GM18520 (cell line): ENCODE data around the gene ARGLU1.

Experiments
- ATAC-seq: cut with Tn5 transposase; IDR thresholded peaks from one replicate; pipeline ENCODE4 v1.9.1; 2021; ENCODE audit not compliant: unreplicated experiment

ARGLU1 gene

GRCh38 chr13:106548064-106548696, 19.8 kb downstream of the ARGLU1 start:
- ATAC-seq = no peak

- ATAC-seq = no peak
Measured at GRCh38 chr13:106541826-106542225, 26.1 kb downstream of the ARGLU1 start.

DNA sequence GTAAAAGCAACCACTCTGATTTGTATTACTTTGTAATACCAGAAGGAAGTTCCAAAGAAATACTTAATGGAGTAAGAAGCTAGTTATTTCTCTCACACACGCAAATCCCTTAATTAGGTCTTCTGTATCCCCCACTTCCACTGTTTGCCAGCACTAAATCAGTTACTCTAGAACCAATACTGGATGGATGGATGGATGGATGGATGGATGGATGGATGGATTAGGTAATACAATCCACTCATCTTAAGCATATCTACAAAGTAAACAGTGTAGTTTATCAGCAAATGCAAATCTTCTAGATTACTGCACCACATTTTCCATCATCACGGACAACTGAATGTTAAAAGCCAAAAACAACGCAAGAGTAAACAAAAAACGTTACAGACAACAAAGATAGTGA, 27.3 kb downstream of the ARGLU1 start:
- ATAC-seq = no peak

DNA sequence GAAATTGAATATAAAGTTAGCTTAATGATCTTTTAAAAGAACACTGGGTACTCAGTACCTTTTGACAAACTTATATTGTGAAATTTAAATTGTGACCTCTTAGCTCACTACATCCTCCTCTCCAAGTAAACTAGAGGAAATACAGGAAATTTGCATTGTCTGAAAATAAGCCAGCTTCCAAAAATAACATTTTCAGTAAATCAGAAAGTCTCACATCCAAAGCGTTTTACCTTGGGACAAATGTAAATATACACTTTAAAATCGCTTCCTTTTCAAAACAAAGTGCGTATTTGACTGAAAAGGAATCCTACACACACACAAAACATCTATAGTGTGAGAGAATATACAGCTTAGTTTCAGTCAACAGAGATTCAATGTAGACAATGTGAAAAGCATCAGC, 30.4 kb downstream of the ARGLU1 start:
- no peak for ATAC-seq

GRCh38 chr13:106536244-106537034, 31.5 kb downstream of the ARGLU1 start:
- peak; percentile 18 for ATAC-seq

DNA sequence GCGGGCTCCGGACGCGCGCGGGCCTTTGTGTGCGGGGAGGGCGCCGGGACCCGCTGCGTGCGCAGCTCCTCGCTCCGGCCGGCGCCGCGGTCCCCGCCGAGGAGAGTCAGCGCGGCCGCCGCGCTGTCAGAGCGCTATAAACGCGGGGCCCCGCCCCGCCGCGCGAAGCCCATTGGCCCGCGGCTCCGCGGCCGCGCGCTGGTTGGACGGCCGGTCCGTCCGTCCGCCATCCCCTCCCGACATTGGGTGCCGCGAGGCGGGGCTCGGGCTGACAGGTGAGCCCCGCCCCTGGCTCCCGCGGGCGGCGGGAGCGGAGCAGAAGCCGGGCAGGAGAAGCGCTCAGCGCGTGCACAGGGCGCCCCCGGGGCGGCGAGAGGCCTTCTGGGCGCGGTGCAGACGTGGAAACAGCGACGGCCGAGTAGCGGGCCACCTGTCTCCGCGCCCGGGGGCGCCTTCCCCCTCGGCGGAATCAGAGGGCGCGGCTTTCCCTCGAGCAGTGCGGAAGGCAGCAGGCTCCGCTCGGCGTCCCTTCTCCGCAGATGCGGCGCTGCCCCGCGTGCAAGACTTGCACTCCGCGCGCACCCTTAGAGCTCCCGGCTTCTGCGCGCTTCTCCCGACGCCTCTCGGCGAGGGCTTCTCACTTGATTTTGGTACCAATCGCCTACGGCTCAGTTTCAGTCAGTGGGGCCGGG, 32.2 kb downstream of the ARGLU1 start, which contains the start of gene EFNB2:
Gene EFNB2 (minus strand): TSS at position 111 of the 692 bp plus-strand sequence. CDS start 698 bp downstream, outside the sequence.
- ATAC-seq = peak; percentile 96

DNA sequence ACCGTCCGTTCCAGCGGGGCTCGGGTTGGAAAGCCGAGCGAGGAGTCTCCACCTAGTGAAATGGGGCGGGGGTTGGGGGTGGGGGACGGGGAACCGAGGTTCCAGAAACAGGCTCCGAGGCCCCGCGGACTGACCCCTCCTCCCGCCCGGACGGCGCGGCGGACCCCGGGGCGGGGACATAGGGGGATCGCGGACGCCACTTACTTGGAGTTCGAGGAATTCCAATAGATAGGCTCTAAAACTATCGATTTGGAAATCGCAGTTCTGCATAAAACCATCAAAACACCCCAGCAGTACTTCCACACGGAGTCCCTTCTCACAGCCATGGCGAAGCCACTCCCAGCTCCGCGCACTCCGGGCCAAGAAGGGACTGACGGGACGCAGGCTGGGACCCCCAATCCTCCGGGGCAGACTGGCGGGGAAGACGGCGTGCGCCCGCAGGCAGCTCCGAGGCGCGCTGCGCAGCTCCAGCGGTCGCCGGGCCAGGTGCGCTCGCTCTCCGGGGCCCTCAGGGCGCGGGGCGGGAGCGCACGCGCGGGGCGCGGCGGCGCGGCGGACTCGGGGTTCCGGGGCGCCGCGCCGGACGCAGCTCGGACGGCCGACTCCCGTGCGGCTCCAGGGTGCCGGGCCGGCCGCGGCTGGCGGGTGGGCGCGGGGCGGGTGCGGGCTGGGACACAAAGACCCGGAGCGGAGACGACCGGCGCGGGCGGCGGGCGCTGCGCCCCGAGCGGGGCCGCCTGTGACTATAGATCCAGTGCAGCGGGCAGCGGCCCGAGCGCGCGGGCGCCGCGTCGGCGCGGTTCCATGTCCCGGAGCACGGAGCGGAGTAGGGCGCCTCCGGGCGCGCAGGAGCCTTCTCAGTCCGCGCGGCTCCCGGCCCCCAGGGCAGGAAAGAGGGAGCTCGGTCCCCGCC, 33.0 kb downstream of the ARGLU1 start:
- peak; percentile 19 for ATAC-seq

GRCh38 chr13:106533943-106534638, 33.8 kb downstream of the ARGLU1 start:
- ATAC-seq = no peak

DNA sequence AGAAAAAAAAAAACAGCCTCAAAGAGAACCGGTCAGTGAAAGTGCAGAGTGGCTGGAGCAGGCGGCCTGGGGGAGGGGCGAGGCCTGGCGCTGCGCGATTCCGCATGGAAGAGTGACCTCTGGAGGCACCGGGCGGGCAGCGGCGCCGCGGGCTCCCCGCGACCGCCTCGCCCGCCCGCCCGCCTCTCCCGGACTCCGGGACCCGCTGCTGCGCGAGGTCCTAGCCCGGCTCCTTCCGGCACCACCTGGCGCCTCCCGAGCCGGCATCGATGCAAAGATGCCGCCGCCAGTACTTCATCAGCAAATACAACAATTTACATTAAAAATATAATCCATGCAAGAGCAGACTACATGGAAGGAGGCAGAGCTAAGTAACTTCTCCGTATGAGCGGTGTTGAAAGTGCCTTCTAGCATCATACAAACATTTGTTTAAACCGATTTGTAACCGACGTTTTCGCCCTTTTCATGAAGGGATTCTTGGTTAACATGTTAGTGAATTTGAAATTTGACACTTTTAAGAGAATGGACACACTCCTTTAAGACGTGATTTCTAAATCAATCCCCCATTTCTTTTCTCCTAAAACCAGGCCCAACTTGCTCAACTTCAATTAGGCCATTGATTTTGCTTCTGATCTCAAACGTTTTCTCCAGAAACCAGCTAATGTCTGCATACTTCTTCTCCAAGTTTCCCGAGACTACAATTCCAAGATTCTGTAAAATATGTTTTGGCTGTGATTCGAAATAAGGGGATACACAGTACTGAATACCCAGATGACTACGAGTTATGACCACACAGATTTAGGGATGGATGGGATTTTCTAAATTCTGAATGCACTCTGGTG, 34.6 kb downstream of the ARGLU1 start:
- no peak for ATAC-seq

- no peak for ATAC-seq
Measured at GRCh38 chr13:106532111-106532929, 35.6 kb downstream of the ARGLU1 start.

- ATAC-seq = no peak
Measured at GRCh38 chr13:106530980-106531481, 36.9 kb downstream of the ARGLU1 start.

- ATAC-seq = no peak
Measured at GRCh38 chr13:106530171-106530851, 37.6 kb downstream of the ARGLU1 start.

DNA sequence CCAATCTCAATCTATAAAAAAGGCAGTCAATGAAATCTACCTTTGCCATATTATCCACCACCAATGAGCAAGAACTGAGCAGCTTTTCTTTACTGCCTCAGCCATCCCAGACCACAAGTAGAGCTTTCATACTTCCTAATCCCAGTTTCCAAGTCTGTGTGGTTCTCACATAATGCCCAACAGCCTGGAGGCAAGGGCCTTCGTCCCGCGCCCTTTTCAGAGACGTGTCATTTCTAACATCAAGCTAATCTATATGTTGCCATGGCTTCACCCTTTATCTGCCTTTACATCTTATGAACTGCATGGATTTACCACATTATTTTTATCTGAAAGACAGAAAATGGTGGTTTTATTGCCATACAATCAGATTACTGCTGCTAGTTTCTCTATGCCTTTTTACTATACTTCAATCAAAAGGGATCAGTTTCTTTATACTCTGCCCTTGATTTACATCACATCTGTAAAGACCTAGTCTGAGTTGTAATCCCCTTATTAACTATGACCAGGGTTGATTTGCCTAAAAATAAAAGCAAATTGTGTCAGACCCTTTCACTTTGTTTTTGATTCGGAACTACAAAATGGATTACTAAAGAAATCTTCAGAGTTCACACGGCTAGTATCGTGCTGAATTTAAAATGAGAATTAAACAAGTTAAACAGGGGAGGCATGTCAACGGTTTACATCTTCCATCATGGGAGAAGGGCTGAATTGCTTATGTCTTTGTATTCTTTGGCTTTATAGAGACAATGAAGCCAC, 38.3 kb downstream of the ARGLU1 start:
- no peak for ATAC-seq

DNA sequence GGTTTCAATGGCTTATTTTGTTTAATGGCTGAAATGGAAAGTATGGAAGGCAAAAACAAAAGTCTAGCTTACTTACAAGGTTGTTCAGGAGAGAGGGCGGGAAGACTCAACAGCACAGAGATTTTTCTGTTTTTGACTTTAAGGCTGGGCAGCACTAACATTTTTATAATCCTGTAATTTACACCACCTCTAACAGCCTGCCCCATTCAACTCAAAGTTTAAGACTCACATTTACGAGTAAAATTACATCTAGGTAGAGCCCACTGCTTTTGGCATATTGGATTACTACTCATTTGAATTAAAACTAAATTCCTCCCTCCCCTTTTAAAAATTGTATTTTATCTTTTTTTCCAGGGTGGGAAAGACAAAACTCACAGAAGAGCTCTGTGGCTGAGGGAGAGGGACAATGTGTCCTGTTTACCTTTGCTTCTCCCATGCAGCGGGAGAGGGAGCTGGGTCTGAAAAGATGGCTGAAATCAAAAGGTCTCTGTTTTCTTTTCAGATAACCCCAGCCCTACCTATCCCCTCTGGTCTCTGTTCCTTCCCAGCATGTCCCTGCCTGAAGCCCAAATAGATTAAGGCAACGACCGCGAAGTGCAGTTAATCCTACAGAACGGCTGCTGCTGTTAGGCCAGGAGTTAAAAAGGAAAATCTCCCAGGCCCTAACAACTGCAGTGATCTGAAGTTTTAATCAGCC, 39.1 kb downstream of the ARGLU1 start:
- ATAC-seq = no peak

DNA sequence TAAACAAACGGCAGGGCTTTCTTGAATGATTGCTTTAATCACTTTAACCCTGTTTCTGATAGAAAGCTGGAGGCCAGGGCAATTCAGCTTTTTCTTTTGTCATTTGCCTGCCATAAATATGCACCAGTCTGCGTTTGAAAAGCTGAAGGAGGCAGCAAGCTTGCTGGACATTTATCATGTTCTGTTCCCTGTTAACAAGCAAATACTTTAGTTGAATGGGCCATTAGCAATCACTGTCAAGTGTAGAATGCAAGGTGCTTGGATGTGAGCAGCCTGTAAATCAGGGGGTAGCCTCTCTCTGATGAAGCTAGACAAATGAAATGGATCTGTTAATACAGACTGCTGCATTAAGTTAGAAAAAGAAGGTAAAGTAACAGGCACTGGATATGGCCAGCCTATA, 40.1 kb downstream of the ARGLU1 start:
- ATAC-seq = no peak

DNA sequence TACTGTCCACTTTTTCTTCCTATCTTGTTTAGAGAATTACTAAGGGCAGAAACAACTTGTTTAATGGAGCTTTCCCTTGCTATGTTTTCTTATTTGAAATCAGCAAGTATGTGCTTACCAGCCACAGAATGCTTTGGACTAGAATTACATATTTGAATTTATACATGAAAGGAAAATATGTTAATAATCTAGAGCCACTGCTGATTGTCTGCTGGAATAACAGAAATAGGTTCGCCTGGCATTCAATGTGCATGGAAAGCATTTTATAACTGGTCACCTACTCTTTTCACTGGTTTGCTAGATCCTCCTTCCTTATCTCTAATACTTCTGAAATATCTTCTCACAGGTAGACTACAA, 40.5 kb downstream of the ARGLU1 start:
- ATAC-seq = no peak
